Measurements from ENCODE around the gene ERMARD. TPM values are rescaled to one million over a fixed set of nuclear protein-coding genes. Genes with fewer than 3 reads are reported as not detected.

Gene ERMARD
- total and polyA plus RNA-seq, 2 donors (not counting 3 experiments of a cell fraction or from before 2014, with no cell fraction given) = 23.8 to 36.4 TPM

- no peaks in the 10 kb centered on the region for H3K79me2 ChIP-seq (ENCODE audit: control insufficient read depth, insufficient read depth, low read length)
- H3K4me2 ChIP-seq (ENCODE audit: insufficient read depth, low read length) = no peak overlapping the region
- no peak overlapping the region for H3K27ac ChIP-seq (ENCODE audit: insufficient read depth, low read depth, low read length)
- ChIA-PET POLR2A (no interaction called here), CTCF (no interaction called here)
- intact Hi-C loops (cut with micrococcal nuclease) = no loop called here
- dilution Hi-C loops (cut with MboI; ENCODE audit: extremely low pct_ligation_motif_present, low sequenced_read_pairs) = no loop called here
- no peaks in the 10 kb centered on the region for H4K20me1 ChIP-seq (replicated peaks; ENCODE audit: control insufficient read depth, extremely low read depth, insufficient read depth, low read length)
- no peaks in the 10 kb centered on the region for H3K27me3 ChIP-seq (ENCODE audit: control insufficient read depth in 2 of 2, insufficient read depth in 2 of 2, low read length in 2 of 2)
- no peak for TF ChIP-seq POLR2AphosphoS5 (IDR thresholded peaks at IDR 0.05; ENCODE audit: insufficient read depth, low read depth, low read length)
- TF ChIP-seq JUN (IDR thresholded peaks at IDR 0.05; ENCODE audit: borderline replicate concordance, insufficient read depth, insufficient read length, low read depth) = no peak
- no peak for TF ChIP-seq CTCF (IDR thresholded peaks at IDR 0.05; ENCODE audit: extremely low read depth in 1 of 2, insufficient read depth in 1 of 2, low read depth in 1 of 2, low read length in 2 of 2)
- no peak for TF ChIP-seq MAX (IDR thresholded peaks at IDR 0.05; ENCODE audit: insufficient read depth, insufficient read length)
- no peaks in the 10 kb centered on the region for H3K9me1 ChIP-seq (replicated peaks; ENCODE audit: control insufficient read depth, extremely low read depth, insufficient read depth, low read length)
- no peak for DNase-seq (ENCODE audit: low read depth, low spot score)
- no peak overlapping the region for H2AFZ ChIP-seq (ENCODE audit: low read depth, low read length)
- no peak overlapping the region for H3K9ac ChIP-seq (replicated peaks; ENCODE audit: extremely low read depth, insufficient read depth, low read length)
- no peaks in the 10 kb centered on the region for H3K4me1 ChIP-seq (ENCODE audit: control insufficient read depth, extremely low read depth, insufficient read depth, low read length)
- no peaks in the 10 kb centered on the region for H3K9me3 ChIP-seq (replicated peaks; ENCODE audit: control insufficient read depth, insufficient read depth, low read length)
- no peak overlapping the region for H3K4me3 ChIP-seq (replicated peaks in 1 of 3; ENCODE audit: insufficient read depth in 1 of 3, low read depth in 1 of 3, low read length in 3 of 3)
- FAIRE-seq = no peak
- no TSS peak for BruUV-seq (replicated peaks)
- H3K36me3 ChIP-seq (ENCODE audit: control insufficient read depth in 2 of 2, extremely low read depth in 1 of 2, insufficient read depth in 2 of 2, low read length in 2 of 2) = peaks cover 3 to 10% of the 10 kb centered on the region in 2 experiments
These were observed 14.8 kb downstream of the ERMARD start for GRCh38 chr6:169766232-169766631.

Measured in endothelial cell of umbilical vein (primary cell).